Thoracic aorta (tissue), 2 donors: ENCODE data around the gene ZNF346. TPM values are rescaled to one million over a fixed set of nuclear protein-coding genes. Genes with fewer than 3 reads are reported as not detected.

Experiments used
- ATAC-seq: fragments of 150-250 bp; one replicate; pipeline ENCODE4 v1.8.0; 2017; ENCODE audit warnings: low read depth; ENCODE audit not compliant: insufficient number of reproducible peaks, low FRiP score
- DNase-seq: peaks from one replicate; pipeline ENCODE4 v3.0.0-alpha.2; 2020; ENCODE audit warnings: low spot score
- H3K27ac ChIP-seq, 2 donors: fragments of 200-600 bp; sonication (generic); 1 replicate in 1 of 2; 2 replicates in 1 of 2; pipeline ENCODE4 v1.5.1; 2016; ENCODE audit warnings: mild to moderate bottlenecking in 2 of 2, moderate library complexity in 2 of 2
- H3K27me3 ChIP-seq: fragments of 200-600 bp; sonication (generic); replicated peaks from 2 replicates; pipeline ENCODE4 v1.6.0; 2016; ENCODE audit warnings: mild to moderate bottlenecking; ENCODE audit not compliant: insufficient read depth
- H3K36me3 ChIP-seq: fragments of 200-600 bp; sonication (generic); one replicate; pipeline ENCODE4 v1.5.1; 2016
- H3K4me1 ChIP-seq, 2 donors: fragments of 200-600 bp; sonication (generic); 1 replicate in 1 of 2; 2 replicates in 1 of 2; pipeline versions ENCODE4 v1.5.1 to v1.6.0; 2016; ENCODE audit warnings: low read depth in 2 of 2, mild to moderate bottlenecking in 1 of 2; ENCODE audit not compliant: control insufficient read depth in 1 of 2
- H3K4me3 ChIP-seq: fragments of 200-600 bp; sonication (generic); 2 replicates; pipeline ENCODE4 v1.5.1; 2016; ENCODE audit warnings: mild to moderate bottlenecking
- H3K9me3 ChIP-seq: fragments of 200-600 bp; sonication (generic); 2 replicates; pipeline ENCODE4 v1.5.1; 2016
- total RNA-seq, 2 donors: library from RNA; depleted of rRNA; stranded (reverse); fragments of >200 nt; gene quantifications; one replicate each; pipeline versions ENCODE4 v1.1.0 to v1.2.3, GENCODE V29; 2016
- TF ChIP-seq, protein P1 (sequence below): fragments of 200-600 bp; sonication (generic); IDR thresholded peaks from one replicate; pipeline ENCODE4 v1.5.1; 2019; ENCODE audit warnings: antibody characterized with exemption

The ZNF346 gene
- total RNA-seq, 2 donors from 2014 or later: 22.9 to 25.1 TPM

DNA sequence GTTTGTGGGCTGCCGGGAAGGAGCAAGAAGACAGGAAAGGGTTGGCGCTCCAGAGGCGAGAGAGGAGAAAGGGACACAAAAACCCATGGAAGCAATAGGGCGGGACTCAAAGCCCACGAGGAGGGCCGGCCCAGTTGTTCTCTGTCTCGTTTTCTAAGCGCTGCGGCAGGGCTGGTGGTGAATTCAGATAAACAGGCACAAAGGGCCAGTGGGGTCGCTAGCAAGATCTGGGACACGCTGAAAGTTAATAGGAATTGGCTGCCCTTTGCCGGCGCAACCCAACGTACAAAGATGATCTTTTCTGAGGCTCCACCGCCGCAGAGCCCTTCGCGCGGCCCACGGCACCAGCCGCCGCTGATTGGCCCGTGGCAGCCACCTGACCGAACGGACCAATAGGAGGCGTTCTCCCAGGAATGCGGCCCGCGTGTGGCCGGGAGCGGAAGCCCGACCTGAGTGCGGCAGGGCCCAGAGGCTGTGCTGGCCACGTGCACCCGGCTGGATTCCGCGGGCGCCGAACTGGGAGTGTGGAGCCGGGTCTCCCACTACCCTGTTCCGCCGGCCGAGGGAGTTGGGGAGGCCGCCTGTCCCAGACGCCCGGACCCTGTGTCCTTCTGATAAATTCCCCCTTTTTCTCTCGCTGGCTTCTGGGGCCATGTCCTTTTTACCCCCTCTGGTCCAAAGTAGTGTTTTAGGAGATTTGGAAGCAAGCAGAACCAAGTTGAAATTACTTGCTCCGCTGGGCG lies 94.3 kb downstream of the ZNF346 start:
- H3K4me3 ChIP-seq: peak overlapping the region; percentile 71
- DNase-seq (no peak), ATAC-seq (peak; percentile 88)
- H3K9me3 ChIP-seq: no peaks in the 10 kb centered on the region
- H3K27ac ChIP-seq: peak overlapping the region; percentile 52 to 66
- TF ChIP-seq, protein P1, sequence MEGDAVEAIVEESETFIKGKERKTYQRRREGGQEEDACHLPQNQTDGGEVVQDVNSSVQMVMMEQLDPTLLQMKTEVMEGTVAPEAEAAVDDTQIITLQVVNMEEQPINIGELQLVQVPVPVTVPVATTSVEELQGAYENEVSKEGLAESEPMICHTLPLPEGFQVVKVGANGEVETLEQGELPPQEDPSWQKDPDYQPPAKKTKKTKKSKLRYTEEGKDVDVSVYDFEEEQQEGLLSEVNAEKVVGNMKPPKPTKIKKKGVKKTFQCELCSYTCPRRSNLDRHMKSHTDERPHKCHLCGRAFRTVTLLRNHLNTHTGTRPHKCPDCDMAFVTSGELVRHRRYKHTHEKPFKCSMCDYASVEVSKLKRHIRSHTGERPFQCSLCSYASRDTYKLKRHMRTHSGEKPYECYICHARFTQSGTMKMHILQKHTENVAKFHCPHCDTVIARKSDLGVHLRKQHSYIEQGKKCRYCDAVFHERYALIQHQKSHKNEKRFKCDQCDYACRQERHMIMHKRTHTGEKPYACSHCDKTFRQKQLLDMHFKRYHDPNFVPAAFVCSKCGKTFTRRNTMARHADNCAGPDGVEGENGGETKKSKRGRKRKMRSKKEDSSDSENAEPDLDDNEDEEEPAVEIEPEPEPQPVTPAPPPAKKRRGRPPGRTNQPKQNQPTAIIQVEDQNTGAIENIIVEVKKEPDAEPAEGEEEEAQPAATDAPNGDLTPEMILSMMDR: no peak
- peaks cover 6 to 12% of the 10 kb centered on the region in 2 donors for H3K4me1 ChIP-seq
- H3K27me3 ChIP-seq: no peaks in the 10 kb centered on the region
- no peaks in the 10 kb centered on the region for H3K36me3 ChIP-seq

DNA sequence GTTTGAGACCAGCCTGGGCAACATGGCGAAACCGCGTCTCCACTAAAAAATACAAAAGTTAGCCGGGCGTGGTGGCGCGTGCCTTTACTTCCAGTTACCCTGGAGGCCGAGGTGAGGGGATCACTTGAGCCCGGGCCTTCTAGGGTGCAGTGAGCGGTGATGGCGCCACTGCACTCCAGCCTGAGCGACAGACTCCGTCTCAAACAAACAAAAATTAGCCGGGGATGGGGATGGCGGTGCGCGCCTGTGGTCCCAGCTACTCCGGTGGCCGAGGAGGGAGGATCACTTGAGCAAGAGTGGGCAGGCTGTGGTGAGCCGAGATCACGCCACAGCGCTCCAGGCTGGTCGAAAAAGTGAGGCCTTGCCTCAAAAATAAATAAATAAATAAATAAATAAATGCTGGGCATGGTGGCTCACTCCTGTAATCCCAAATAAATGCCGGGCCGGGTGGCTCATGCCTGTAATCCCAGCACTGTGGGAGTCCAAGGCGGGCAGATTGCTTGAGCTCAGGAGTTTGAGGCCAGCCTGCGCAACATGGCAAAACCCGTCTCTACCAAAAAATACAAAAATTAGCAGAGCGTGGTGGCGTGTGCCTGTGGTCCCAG lies 95.0 kb downstream of the ZNF346 start:
- peak overlapping the region; percentile 14 to 66 for H3K27ac ChIP-seq
- DNase-seq: no peak
- no peak for ATAC-seq

DNA sequence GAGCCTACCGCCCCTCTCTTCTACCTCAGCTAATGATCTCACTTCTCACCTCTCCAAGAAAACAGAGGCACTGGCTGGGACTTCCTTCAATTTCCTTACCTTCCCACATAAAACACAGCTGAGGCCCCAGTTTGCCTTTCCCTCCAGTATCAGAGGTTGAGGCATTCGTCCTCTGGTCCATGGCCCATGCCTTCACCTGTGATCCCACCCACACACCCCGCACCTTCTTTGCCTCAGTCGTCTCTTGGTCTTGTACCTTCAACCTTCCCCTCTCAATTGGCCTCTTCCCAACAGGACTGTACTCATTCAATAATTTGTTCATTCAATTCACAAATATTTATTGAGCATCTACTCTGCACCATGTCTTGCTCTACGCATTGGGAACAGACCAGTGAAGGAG lies 100.1 kb downstream of the ZNF346 start:
- TF ChIP-seq, protein P1: no peak
- Histone ChIP-seq H3K27ac (no peak overlapping the region), H3K4me3 (no peak overlapping the region), H3K27me3 (no peaks in the 10 kb centered on the region), H3K4me1 (no peaks in the 10 kb centered on the region), H3K9me3 (no peaks in the 10 kb centered on the region), H3K36me3 (no peaks in the 10 kb centered on the region)
- ATAC-seq: no peak
- no peak for DNase-seq

More for the DNA sequence above, 95.0 kb downstream of the ZNF346 start:
- Histone ChIP-seq H3K4me1 (peaks cover 6 to 12% of the 10 kb centered on the region in 2 donors), H3K36me3 (no peaks in the 10 kb centered on the region), H3K9me3 (no peaks in the 10 kb centered on the region), H3K4me3 (no peak overlapping the region), H3K27me3 (no peaks in the 10 kb centered on the region)
- TF ChIP-seq, protein P1: no peak

DNA sequence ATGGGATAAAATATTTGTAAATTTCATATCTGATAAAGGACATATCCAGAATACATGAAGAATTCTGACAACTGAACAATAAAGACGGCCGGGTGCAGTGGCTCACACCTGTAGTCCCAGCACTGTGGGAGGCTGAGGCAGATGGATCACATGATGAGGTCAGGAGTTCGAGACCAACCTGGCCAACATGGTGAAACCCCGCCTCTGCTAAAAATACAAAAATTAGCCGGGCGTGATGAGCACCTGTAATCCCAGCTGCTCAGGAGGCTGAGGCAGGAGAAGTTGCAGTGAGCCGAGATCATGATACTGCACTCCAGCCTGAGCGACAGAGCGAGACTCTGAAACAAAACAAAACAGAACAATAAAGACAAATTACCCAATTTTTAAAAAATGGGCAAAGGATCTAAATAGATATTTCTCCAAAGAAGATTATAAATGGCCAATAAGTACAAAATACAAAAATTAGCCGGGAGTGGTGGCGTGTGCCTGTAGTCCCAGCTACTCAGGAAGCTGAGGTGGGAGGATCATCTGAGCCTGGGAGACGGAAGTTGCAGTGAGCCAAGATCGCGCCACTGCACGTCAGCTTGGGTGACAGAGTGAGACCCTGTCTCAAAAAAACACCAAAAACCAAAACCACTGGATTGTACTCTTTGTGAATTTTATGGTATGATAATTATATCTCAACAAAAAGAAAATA lies 101.4 kb downstream of the ZNF346 start:
- no peaks in the 10 kb centered on the region for H3K9me3 ChIP-seq
- TF ChIP-seq, protein P1: no peak
- H3K27ac ChIP-seq: no peak overlapping the region
- no peak for ATAC-seq
- no peaks in the 10 kb centered on the region for H3K4me1 ChIP-seq
- H3K4me3 ChIP-seq: no peak overlapping the region
- DNase-seq: no peak
- H3K36me3 ChIP-seq: no peaks in the 10 kb centered on the region
- H3K27me3 ChIP-seq: no peaks in the 10 kb centered on the region

DNA sequence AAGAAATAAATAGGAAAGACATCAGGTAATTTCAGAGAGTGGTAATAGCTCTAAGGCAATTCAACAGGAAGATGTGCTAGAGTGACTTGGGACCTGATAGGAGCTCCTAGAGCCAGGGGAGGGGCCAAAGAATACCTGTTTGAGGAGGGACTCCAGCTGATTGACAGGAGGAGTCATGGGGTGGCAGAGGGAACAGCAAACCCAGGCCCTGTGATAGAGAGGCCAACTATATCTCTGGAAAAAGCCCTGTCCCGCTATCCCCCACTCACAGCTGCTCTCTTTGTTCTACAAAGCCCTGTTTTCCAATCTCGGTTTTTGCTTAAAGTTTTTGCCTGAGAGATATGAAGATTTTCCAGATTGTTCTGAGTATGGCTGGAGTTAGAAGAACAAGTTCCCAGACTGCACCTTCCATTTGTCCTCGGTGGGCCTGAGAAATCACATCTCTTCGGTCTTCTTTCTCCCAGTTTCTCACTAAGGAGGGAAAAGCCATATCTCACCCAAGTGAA lies 102.0 kb downstream of the ZNF346 start:
- no peak for ATAC-seq

More for the DNA sequence above, 102.0 kb downstream of the ZNF346 start:
- Histone ChIP-seq H3K9me3 (no peaks in the 10 kb centered on the region), H3K27me3 (no peaks in the 10 kb centered on the region), H3K4me3 (no peak overlapping the region), H3K27ac (no peak overlapping the region), H3K4me1 (no peaks in the 10 kb centered on the region), H3K36me3 (no peaks in the 10 kb centered on the region)
- TF ChIP-seq, protein P1: no peak
- no peak for DNase-seq
